GM12865 (cell line): ENCODE measurements around the gene CNIH3.

Experiments
- DNase-seq: peaks from one replicate; pipeline ENCODE4 v3.0.0; 2010; ENCODE audit warnings: low read depth
- H3K4me3 ChIP-seq: 2 replicates; pipeline ENCODE4 v1.5.1; 2011; ENCODE audit warnings: mild to moderate bottlenecking, low read depth, low read length, control low read depth
- CTCF ChIP-seq: IDR thresholded peaks from 2 replicates; pipeline ENCODE4 v1.5.1; 2011; ENCODE audit warnings: low read length, control low read depth, low read depth, inconsistent platforms; ENCODE audit not compliant: insufficient read depth; ENCODE audit errors: missing control alignments

Gene CNIH3

GRCh38 chr1:224613486-224613885 lies 2.6 kb upstream of the CNIH3 start:
- no peak for TF ChIP-seq CTCF
- DNase-seq = no peak
- H3K4me3 ChIP-seq = no peak overlapping the region

GRCh38 chr1:224616756-224617409 lies 766 bp downstream of the CNIH3 start:
- TF ChIP-seq CTCF = no peak
- DNase-seq = no peak
- H3K4me3 ChIP-seq = no peak overlapping the region

- H3K4me3 ChIP-seq = no peak overlapping the region
- DNase-seq = no peak
- no peak for TF ChIP-seq CTCF
Observed at GRCh38 chr1:224617410-224618355, 1.6 kb downstream of the CNIH3 start.

- no peak for TF ChIP-seq CTCF
- DNase-seq = no peak
- no peak overlapping the region for H3K4me3 ChIP-seq
Observed at GRCh38 chr1:224619209-224619608, 3.1 kb downstream of the CNIH3 start.

GRCh38 chr1:224620105-224620504 lies 4.0 kb downstream of the CNIH3 start:
- no peak for DNase-seq
- no peak overlapping the region for H3K4me3 ChIP-seq
- TF ChIP-seq CTCF = no peak

- no peak for DNase-seq
Observed at GRCh38 chr1:224621813-224622682, 5.9 kb downstream of the CNIH3 start.

More at GRCh38 chr1:224621813-224622682, 5.9 kb downstream of the CNIH3 start:
- no peak overlapping the region for H3K4me3 ChIP-seq
- TF ChIP-seq CTCF = no peak
